K562 (cell line): Measurements from ENCODE around the gene ZNF747. TPM values are rescaled to one million over a fixed set of nuclear protein-coding genes. Genes with fewer than 3 reads are reported as not detected.
A peak's percentile ranks its signal among the peaks of the same experiment; 100 is the strongest.

Experiments used
- BACH1 ChIP-seq: fragments of 200-800 bp; sonication (Bioruptor generic); IDR thresholded peaks from 2 replicates; pipeline ENCODE4 v1.6.1; 2016; ENCODE audit warnings: missing genetic modification characterization, missing compliant biosample characterization
- GTF2E2 ChIP-seq: fragments of 200-800 bp; sonication (Bioruptor generic); IDR thresholded peaks from 2 replicates; pipeline ENCODE4 v1.6.1; 2016; ENCODE audit warnings: missing genetic modification characterization, missing compliant biosample characterization
- JUND ChIP-seq, 2 experiments: IDR thresholded peaks; 2 replicates in 1 of 2; 3 replicates in 1 of 2; pipeline ENCODE4 v1.6.1; 2011; ENCODE audit warnings: borderline replicate concordance in 2 of 2, low read depth in 2 of 2, low read length in 2 of 2, improper control_type of control experiment in 1 of 2, missing biosample characterization in 1 of 2, missing genetic modification characterization in 1 of 2, missing genetic modification reagents in 1 of 2
- LEF1 ChIP-seq: fragments of 450-650 bp; IDR thresholded peaks from 2 replicates; pipeline ENCODE4 v1.6.1; 2016; ENCODE audit warnings: mild to moderate bottlenecking
- MEF2A ChIP-seq: IDR thresholded peaks from 2 replicates; pipeline ENCODE4 v1.6.1; 2011; ENCODE audit warnings: low read depth, mild to moderate bottlenecking, low read length, moderate library complexity; ENCODE audit not compliant: control insufficient read depth
- MYNN ChIP-seq, 2 experiments: sonication (generic); formaldehyde crosslinking in 1 of 2; IDR thresholded peaks; 2 replicates each; pipeline versions ENCODE4 v1.5.0 to v1.6.1; 2016 to 2020; ENCODE audit warnings: antibody characterized with exemption in 1 of 2, missing genetic modification reagents in 1 of 2
- PHF8 ChIP-seq: fragments of 200-600 bp; sonication (generic); IDR thresholded peaks from 2 replicates; pipeline ENCODE4 v1.6.1; 2012; ENCODE audit warnings: mixed run types, mild to moderate bottlenecking, inconsistent platforms, low read length, moderate library complexity, borderline replicate concordance
- PYGO2 ChIP-seq: fragments of 450-650 bp; IDR thresholded peaks from 2 replicates; pipeline ENCODE4 v1.6.1; 2016; ENCODE audit warnings: mild to moderate bottlenecking, missing genetic modification characterization, moderate library complexity, missing compliant biosample characterization
- SNRNP70 ChIP-seq: fragments of 200-400 bp; formaldehyde crosslinking; optimal IDR thresholded peaks from 2 replicates; pipeline ENCODE3; 2017; ENCODE audit warnings: low read depth, low read length
- SRSF1 ChIP-seq: fragments of 200-400 bp; formaldehyde crosslinking; IDR thresholded peaks from 2 replicates; pipeline ENCODE4 v1.6.1; 2017; ENCODE audit warnings: mild to moderate bottlenecking, low read depth, low read length, moderate library complexity
- SUPT5H ChIP-seq: fragments of 450-650 bp; IDR thresholded peaks from 2 replicates; pipeline ENCODE4 v1.6.1; 2016
- TAF9B ChIP-seq: fragments of 450-650 bp; IDR thresholded peaks from 2 replicates; pipeline ENCODE4 v1.6.1; 2018; ENCODE audit warnings: mild to moderate bottlenecking; ENCODE audit not compliant: partially characterized antibody
- TEAD1 ChIP-seq, 2 experiments: fragments of 450-650 bp in 1 of 2; sonication (generic) in 1 of 2; formaldehyde crosslinking; IDR thresholded peaks; 2 replicates each; pipeline versions ENCODE4 v1.4.0 to v1.8.0; 2020 to 2022; ENCODE audit warnings: mild to moderate bottlenecking in 2 of 2, missing genetic modification reagents in 1 of 2
- THRAP3 ChIP-seq: fragments of 450-650 bp; IDR thresholded peaks from 2 replicates; pipeline ENCODE4 v1.6.1; 2016; ENCODE audit warnings: mild to moderate bottlenecking, inconsistent platforms, borderline replicate concordance
- polyA plus RNA-seq, 8 experiments: library from polyadenylated mRNA; depleted of rRNA in 4 of 8; stranded (reverse) in 5 of 8; unstranded in 3 of 8; fragments of >200 nt; fragmentation: Nextera tagmentation in 2 of 8; fragmentation: Illumina TruSeq in 1 of 8; extraction: Ambion mirVana in 2 of 8; extraction: Trizol in 1 of 8; gene quantifications; 2 replicates each; pipeline versions ENCODE4 v1.2.1 to v1.2.3, GENCODE V29; 2011 to 2014; ENCODE audit warnings: inconsistent platforms in 1 of 8, missing spikeins in 1 of 8
- total RNA-seq, 7 experiments: library from RNA; depleted of rRNA in 6 of 7; stranded (reverse); fragments of >200 nt in 6 of 7; fragmentation: Illumina TruSeq in 2 of 7; extraction: Trizol in 2 of 7; gene quantifications; 2 replicates each; pipeline versions ENCODE4 v1.2.1 to v1.2.3, GENCODE V29; 2011 to 2021; ENCODE audit warnings: low replicate concordance in 1 of 7
- TF ChIP-seq, protein P1 (sequence below): fragments of 250-450 bp; sonication (Bioruptor Pico); IDR thresholded peaks from 2 replicates; pipeline ENCODE4 v1.8.0; 2022; ENCODE audit warnings: moderate library complexity, mild to moderate bottlenecking, inconsistent platforms
- TF ChIP-seq, protein P2 (sequence below): sonication (generic); formaldehyde crosslinking; IDR thresholded peaks from 2 replicates; pipeline ENCODE4 v1.9.0; 2022; ENCODE audit warnings: mild to moderate bottlenecking, missing genetic modification reagents
- TF ChIP-seq, protein P3 (sequence below): fragments of 250-450 bp; sonication (Bioruptor Pico); IDR thresholded peaks from 2 replicates; pipeline ENCODE4 v1.8.0; 2022; ENCODE audit warnings: inconsistent platforms
- TF ChIP-seq, protein P4 (sequence below): sonication (generic); formaldehyde crosslinking; IDR thresholded peaks from 2 replicates; pipeline ENCODE4 v1.8.0; 2023; ENCODE audit warnings: mild to moderate bottlenecking, missing genetic modification reagents
- TF ChIP-seq, protein P5 (sequence below): fragments of 250-450 bp; sonication (Bioruptor Pico); IDR thresholded peaks from 2 replicates; pipeline ENCODE4 v1.5.0; 2020; ENCODE audit warnings: mild to moderate bottlenecking, borderline replicate concordance

The ZNF747 gene
- total and polyA plus RNA-seq, 9 of the 15 experiments (the other 6 are each of a cell fraction or from before 2014, with no cell fraction given) = 0.14 to 3.3 (median 1.5) TPM

DNA sequence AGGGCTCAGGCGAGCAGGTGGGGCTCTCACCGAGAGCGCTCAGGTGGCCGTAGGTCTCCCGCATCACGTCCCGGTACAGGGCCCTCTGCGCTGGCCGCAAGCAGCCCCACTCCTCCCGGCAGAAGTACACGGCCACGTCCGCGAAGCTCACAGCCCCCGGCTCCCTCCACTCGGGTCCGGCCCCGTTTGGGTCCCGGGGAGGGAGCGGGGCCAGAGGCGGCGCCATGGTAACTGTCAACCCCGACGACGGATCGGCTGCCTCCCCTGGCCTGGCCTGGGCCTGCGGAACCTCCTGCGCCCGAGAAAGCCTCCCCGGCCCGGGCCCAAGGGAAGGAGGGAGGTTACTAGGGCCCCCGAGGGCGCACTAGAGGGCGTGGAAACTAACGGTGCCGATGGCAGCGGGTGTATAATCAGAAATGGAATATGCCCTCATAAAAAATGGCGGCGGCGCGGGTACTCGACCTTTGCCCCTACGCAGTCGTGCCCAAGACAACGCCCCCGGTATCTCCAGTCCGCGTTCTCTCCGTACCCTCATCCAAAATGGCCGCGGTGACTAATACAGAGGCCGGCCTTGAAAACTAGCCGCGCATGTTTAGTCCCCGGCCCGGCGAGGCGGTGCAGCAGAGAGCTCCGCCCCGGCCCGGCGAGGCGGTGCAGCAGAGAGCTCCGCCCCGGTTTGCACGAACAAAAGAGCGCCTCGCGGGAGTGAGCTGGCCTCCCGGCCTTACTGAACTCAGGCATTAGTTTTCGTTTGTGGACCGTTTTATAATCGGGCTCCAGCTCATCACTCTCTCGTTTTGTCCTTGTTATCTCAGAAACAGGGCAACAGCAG is 23.5 kb upstream of the ZNF747 start, which contains the start of gene ZNF764 (continued):
- TF ChIP-seq, protein P1, sequence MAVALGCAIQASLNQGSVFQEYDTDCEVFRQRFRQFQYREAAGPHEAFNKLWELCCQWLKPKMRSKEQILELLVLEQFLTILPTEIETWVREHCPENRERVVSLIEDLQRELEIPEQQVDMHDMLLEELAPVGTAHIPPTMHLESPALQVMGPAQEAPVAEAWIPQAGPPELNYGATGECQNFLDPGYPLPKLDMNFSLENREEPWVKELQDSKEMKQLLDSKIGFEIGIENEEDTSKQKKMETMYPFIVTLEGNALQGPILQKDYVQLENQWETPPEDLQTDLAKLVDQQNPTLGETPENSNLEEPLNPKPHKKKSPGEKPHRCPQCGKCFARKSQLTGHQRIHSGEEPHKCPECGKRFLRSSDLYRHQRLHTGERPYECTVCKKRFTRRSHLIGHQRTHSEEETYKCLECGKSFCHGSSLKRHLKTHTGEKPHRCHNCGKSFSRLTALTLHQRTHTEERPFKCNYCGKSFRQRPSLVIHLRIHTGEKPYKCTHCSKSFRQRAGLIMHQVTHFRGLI (CRISPR knock-in tag) = no peak
- TF ChIP-seq SNRNP70 (no peak), THRAP3 (no peak), PYGO2 (tag) (no peak), SRSF1 (no peak), TAF9B (peak; percentile 50), GTF2E2 (tag) (0 out of 2 replicates have a peak, but pooled peaks have one; percentile 54), MEF2A (no peak; the same call in 1 of the 2 replicates), MYNN (IDR thresholded peaks at IDR 0.05) (peak; percentile 82), MYNN (CRISPR knock-in tag; IDR thresholded peaks at IDR 0.05) (no peak), LEF1 (no peak), PHF8 (peak; percentile 59; the same call in 1 of the 2 replicates), JUND (IDR thresholded peaks at IDR 0.05; ENCODE audit: borderline replicate concordance, low read depth, low read length) (peak; percentile 82), JUND (tag; IDR thresholded peaks at IDR 0.05; ENCODE audit: borderline replicate concordance, low read depth, low read length) (peak; percentile 82; the same call in 1 of the 3 replicates), BACH1 (no peak; the same call in 1 of the 2 replicates), SUPT5H (peak; percentile 66), TEAD1 (CRISPR knock-in tag; IDR thresholded peaks at IDR 0.05) (peak in 1 of 2 experiments; percentile 70; a peak in 2 of 4 replicates)
- TF ChIP-seq, protein P2, sequence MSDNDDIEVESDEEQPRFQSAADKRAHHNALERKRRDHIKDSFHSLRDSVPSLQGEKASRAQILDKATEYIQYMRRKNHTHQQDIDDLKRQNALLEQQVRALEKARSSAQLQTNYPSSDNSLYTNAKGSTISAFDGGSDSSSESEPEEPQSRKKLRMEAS (CRISPR knock-in tag) = no peak; the same call in 1 of the 2 replicates
- TF ChIP-seq, protein P3, sequence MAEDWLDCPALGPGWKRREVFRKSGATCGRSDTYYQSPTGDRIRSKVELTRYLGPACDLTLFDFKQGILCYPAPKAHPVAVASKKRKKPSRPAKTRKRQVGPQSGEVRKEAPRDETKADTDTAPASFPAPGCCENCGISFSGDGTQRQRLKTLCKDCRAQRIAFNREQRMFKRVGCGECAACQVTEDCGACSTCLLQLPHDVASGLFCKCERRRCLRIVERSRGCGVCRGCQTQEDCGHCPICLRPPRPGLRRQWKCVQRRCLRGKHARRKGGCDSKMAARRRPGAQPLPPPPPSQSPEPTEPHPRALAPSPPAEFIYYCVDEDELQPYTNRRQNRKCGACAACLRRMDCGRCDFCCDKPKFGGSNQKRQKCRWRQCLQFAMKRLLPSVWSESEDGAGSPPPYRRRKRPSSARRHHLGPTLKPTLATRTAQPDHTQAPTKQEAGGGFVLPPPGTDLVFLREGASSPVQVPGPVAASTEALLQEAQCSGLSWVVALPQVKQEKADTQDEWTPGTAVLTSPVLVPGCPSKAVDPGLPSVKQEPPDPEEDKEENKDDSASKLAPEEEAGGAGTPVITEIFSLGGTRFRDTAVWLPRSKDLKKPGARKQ (CRISPR knock-in tag) = no peak
- TF ChIP-seq, protein P4, sequence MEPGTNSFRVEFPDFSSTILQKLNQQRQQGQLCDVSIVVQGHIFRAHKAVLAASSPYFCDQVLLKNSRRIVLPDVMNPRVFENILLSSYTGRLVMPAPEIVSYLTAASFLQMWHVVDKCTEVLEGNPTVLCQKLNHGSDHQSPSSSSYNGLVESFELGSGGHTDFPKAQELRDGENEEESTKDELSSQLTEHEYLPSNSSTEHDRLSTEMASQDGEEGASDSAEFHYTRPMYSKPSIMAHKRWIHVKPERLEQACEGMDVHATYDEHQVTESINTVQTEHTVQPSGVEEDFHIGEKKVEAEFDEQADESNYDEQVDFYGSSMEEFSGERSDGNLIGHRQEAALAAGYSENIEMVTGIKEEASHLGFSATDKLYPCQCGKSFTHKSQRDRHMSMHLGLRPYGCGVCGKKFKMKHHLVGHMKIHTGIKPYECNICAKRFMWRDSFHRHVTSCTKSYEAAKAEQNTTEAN (CRISPR knock-in tag) = no peak
- TF ChIP-seq, protein P5, sequence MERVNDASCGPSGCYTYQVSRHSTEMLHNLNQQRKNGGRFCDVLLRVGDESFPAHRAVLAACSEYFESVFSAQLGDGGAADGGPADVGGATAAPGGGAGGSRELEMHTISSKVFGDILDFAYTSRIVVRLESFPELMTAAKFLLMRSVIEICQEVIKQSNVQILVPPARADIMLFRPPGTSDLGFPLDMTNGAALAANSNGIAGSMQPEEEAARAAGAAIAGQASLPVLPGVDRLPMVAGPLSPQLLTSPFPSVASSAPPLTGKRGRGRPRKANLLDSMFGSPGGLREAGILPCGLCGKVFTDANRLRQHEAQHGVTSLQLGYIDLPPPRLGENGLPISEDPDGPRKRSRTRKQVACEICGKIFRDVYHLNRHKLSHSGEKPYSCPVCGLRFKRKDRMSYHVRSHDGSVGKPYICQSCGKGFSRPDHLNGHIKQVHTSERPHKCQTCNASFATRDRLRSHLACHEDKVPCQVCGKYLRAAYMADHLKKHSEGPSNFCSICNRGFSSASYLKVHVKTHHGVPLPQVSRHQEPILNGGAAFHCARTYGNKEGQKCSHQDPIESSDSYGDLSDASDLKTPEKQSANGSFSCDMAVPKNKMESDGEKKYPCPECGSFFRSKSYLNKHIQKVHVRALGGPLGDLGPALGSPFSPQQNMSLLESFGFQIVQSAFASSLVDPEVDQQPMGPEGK (CRISPR knock-in tag) = no peak
